ENCODE results near the gene PTPRR.

- TF ChIP-seq TAF1 (IDR thresholded peaks at IDR 0.05; ENCODE audit: borderline replicate concordance, insufficient read depth, low read length), result no peak
- no peak for TF ChIP-seq POLR2AphosphoS5 (IDR thresholded peaks at IDR 0.05; ENCODE audit: low read depth, low read length)
- TF ChIP-seq REST (IDR thresholded peaks at IDR 0.05; ENCODE audit: insufficient read depth in 1 of 2, low read depth in 2 of 2, low read length in 2 of 2), result no peak
- TF ChIP-seq SIN3A (IDR thresholded peaks at IDR 0.05; ENCODE audit: borderline replicate concordance, insufficient read depth, low read length), result no peak
Measured at GRCh38 chr12:70608184-70608583, 312.4 kb downstream of the PTPRR start.
